ENCODE data around the gene APOD. TPM values are rescaled to one million over a fixed set of nuclear protein-coding genes. Genes with fewer than 3 reads are reported as not detected.

Gene APOD
- polyA plus RNA-seq, 1 donor, result 37.8 TPM

- DNase-seq (ENCODE audit: low read depth), result no peak
Measured at GRCh38 chr3:195587406-195587805, 3.7 kb upstream of the APOD start.

DNA sequence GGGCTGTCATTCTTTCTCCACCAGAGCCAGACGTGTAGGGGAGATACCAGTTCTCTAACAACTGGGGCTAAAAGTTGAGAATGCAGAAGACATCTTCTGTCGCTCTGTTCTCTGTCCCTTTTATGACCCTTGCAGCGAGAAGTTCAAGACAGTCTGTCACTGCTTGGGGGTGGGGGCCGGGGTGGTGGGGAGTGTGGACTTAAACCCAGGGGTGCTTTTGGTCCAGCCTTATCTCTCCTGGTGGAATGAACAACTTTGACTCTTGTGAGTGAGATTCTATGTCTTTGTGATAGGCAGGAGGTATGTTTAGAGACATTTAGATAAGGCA lies 767 bp upstream of the APOD start:
- DNase-seq (ENCODE audit: low read depth), result no peak

DNA sequence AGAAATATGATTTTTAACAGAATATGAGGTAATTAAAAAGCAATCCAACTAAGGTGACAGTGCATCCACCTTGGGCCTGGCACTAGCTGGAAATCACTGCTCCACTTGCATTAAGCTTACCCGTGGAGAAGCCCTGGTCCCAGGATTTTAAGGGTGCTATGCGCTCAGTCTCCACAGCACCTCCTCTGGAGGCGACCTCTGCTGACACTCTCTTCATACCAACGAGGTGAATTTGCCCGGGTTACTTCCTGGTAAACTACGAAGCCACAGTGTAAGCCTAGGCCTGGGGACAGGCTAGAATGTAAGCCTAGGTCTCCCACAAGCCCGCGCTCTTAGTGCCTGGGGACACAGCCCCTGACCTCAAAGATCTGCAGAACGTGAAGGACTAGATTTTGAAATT lies 793 bp downstream of the APOD start:
- DNase-seq (ENCODE audit: low read depth), result no peak

GRCh38 chr3:195580744-195581443 lies 2.8 kb downstream of the APOD start:
- DNase-seq (ENCODE audit: low read depth), result no peak

DNA sequence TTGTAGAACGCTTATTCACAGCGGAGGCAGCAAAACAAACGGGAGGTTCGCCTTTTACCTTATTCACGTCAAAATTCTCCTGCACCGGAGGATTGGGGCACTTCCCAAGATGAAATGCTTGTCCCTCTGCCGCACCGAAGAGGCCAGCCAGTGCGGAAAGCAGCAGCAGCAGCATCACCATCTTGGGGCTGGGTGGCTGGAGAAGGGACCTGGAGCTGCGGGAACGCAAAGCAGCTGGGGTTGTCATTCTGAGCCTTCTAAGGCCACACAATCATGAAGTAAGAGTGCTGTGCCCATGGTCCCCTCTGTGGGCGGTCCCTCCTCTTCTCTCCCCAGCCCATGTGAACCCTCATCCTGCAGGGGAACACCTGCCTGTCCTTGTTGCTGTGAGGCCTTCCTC lies 4.5 kb downstream of the APOD start:
- no peak for DNase-seq (ENCODE audit: low read depth)

- DNase-seq (ENCODE audit: low read depth), result no peak
Measured at GRCh38 chr3:195578565-195578964, 5.2 kb downstream of the APOD start.

DNA sequence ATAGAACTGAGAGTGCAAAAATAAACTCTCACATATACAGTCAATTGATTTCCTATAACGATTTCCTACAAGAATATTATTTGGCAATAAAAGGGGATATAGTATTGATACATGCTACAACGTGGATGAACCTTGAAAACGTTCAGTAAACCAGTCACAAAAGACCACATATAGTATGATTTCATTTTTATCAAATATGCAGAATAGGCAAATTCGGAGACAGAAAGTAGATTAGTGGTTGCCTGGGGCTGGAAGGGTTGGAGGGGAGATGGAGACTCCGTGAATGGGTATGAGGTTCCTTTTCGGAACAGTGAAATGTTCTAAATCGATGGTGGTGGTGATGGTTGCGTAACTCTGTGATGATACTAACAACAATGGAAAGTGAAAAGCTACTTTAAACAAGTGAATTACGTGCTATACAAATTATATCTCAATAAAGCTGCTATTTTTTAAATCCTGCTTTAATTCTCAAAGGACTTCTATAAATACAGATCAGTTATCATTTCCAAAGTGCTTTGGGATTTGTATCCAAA lies 6.0 kb downstream of the APOD start:
- DNase-seq (ENCODE audit: low read depth), result no peak

- no peak for DNase-seq (ENCODE audit: low read depth)
Measured at GRCh38 chr3:195574497-195575304, 9.0 kb downstream of the APOD start.

GRCh38 chr3:195573611-195574496 lies 9.9 kb downstream of the APOD start:
- no peak for DNase-seq (ENCODE audit: low read depth)

GRCh38 chr3:195571361-195571760 lies 12.4 kb downstream of the APOD start:
- DNase-seq (ENCODE audit: low read depth), result no peak

GRCh38 chr3:195570912-195571311 lies 12.8 kb downstream of the APOD start:
- no peak for DNase-seq (ENCODE audit: low read depth)

DNA sequence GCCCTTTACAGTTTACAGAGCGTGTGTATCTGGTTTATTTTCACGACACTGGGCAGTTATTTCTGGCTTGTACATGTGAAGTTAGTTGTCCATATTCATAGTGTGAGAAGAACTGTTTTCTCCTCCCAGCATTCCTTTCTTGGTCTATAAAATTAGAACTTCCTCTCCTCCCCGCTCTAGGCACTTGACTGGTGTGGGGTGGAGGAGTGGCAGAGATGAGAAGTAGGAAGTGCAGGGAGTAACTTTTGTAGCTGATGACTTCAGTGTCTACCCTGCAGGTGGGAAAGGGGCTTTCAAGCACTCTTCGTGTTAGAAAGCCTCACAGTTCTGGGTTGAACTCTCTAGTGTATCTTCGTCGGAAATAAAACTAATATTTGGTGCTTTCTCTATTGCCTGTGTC lies 13.4 kb downstream of the APOD start:
- no peak for DNase-seq (ENCODE audit: low read depth)

DNA sequence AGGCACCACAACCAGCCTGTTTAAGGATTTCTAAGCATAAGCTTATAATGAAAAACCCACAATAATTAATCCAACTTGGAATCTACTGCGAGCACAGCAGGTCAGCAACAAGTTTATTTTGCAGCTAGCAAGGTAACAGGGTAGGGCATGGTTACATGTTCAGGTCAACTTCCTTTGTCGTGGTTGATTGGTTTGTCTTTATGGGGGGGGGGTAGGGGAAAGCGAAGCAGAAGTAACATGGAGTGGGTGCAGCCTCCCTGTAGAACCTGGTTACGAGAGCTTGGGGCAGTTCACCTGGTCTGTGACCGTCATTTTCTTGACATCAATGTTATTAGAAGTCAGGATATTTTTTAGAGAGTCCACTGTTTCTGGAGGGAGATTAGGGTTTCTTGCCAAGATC lies 15.1 kb downstream of the APOD start:
- DNase-seq (ENCODE audit: low read depth), result no peak

DNA sequence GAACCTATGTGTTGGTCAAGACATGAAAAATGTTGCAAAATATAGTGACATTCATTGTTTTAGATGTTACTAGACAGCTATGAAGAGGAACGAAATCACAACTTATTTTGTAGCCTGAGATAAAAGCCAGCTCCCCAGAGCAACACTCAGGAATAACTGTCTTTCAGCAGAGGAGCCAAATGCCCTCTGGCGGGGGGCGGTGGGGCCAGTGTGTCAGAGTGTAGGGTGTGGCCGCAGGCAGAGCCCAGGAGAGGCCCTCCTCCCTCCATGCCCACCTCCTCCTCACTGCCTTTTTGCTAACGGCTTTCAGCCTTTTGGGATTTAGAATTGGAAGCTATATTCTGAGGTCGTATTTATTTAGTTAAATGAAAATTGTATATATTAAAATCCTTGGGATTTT lies 16.9 kb downstream of the APOD start:
- no peak for DNase-seq (ENCODE audit: low read depth)

- DNase-seq (ENCODE audit: low read depth), result no peak
Measured at GRCh38 chr3:195565716-195566115, 18.0 kb downstream of the APOD start.

- DNase-seq (ENCODE audit: low read depth), result no peak
Measured at GRCh38 chr3:195563317-195563716, 20.4 kb downstream of the APOD start.

- DNase-seq (ENCODE audit: low read depth), result no peak
Measured at GRCh38 chr3:195559723-195560409, 23.9 kb downstream of the APOD start.

DNA sequence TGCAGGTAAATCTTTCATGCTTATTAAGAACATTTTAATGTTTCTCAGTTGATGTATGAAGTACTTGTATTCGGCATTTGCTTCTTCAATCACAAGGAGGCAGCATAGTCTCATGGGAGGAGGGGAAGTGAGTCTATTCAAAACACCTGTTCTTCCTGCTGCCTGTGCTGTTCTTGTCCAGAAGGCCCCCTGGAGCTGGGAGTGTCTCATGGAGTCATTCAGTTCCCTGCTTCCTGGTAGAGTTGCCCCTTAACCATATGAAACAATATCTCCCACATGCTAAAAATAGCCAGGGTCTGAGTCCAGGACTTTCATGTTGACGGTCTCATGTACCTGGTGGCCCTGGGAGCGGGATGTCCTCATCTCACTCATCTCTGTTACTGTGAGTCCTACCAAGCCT lies 25.1 kb downstream of the APOD start:
- DNase-seq (ENCODE audit: low read depth), result no peak

DNA sequence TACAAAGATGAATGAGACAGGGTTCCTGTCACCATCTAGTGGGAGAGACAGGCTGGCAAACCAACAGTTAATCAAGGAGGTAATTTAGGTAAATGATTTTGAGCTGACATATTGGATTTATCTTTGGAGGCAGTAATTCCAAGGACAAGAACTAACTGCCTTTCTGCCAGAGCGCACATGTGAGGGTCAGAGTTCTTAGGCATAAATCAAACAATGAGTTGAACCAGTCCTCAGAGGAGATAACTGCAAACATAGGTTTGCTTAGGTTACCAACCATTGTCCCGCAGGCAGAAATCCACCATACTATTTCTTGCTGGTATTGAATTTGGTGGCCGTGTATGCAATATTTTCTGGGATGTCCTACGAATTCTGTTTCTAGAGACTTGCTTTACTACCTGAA lies 26.4 kb downstream of the APOD start:
- DNase-seq (ENCODE audit: low read depth), result no peak

GRCh38 chr3:195556390-195556789 lies 27.4 kb downstream of the APOD start:
- no peak for DNase-seq (ENCODE audit: low read depth)

DNA sequence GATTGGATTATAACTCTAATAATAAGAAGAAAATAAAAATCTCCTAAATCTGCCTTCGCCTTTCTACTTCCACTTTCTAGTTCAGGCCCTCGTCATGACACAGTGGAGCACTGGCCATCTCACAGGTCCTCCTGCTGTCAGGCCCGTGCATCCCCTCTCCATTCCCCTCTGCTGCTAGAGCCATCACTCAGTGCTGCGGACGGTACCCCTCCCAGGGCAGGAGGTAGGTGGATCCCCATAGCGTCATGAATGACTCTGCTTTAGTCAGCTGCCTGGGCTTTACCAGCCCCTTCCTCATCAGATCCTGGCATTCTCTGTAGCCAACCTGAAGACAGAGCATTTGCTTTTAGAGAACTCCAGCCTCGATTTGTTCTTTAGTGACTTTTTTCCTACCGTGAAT lies 28.6 kb downstream of the APOD start:
- no peak for DNase-seq (ENCODE audit: low read depth)

DNA sequence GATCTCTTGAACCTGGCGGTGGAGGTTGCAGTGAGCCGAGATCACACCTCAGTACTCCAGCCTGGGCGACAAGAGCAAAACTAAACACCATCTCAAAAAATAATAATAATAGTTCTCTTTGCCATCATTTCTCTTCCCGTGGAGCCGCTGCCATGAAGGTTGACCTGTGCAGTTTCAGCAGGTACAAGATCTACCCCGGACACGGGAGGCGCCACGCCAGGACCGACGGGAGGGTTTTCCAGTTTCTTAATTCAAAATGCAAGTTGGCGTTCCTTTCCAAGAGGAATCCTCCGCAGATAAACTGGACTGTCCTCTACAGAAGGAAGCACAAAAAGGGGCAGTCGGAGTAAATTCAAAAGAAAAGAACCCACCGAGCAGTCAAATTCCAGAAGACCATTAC lies 29.3 kb downstream of the APOD start:
- no peak for DNase-seq (ENCODE audit: low read depth)
